Measurements from ENCODE around the gene CP. TPM values are rescaled to one million over a fixed set of nuclear protein-coding genes. Genes with fewer than 3 reads are reported as not detected.

CP gene
- total and polyA plus RNA-seq, 9 of the 15 experiments (the other 6 are each of a cell fraction or from before 2014, with no cell fraction given), result 0.30 to 0.75 TPM; not detected in 7

- no peak for TF ChIP-seq ZNF518B (CRISPR knock-in tag; IDR thresholded peaks at IDR 0.05)
- TF ChIP-seq E2F6 (IDR thresholded peaks at IDR 0.05; ENCODE audit: borderline replicate concordance in 1 of 2, extremely low read depth in 1 of 2, insufficient read depth in 1 of 2, insufficient read length in 1 of 2, low read depth in 1 of 2, low read length in 1 of 2, poor library complexity in 1 of 2, severe bottlenecking in 1 of 2), result peak; percentile 79 to 93
- TF ChIP-seq CREB1 (IDR thresholded peaks at IDR 0.05), result peak; percentile 80
- peak; percentile 76 for TF ChIP-seq CREB1 (CRISPR knock-in tag; IDR thresholded peaks at IDR 0.05)
- TF ChIP-seq ZNF134 (CRISPR knock-in tag; conservative IDR thresholded peaks at IDR 0.05), result no peak
- no peak for TF ChIP-seq GTF2A2 (tag; IDR thresholded peaks at IDR 0.05)
- no peak for TF ChIP-seq NR2F6 (CRISPR knock-in tag; IDR thresholded peaks at IDR 0.05)
- peak; percentile 77; the same call in 1 of the 2 replicates for TF ChIP-seq GATAD2B (IDR thresholded peaks at IDR 0.05; ENCODE audit: borderline replicate concordance)
- TF ChIP-seq ATF1 (CRISPR knock-in tag; IDR thresholded peaks at IDR 0.05), result peak; percentile 16; the same call in 1 of the 2 replicates
- TF ChIP-seq ATF1 (tag; IDR thresholded peaks at IDR 0.05), result peak; percentile 96
- TF ChIP-seq JUNB (CRISPR knock-in tag; conservative IDR thresholded peaks at IDR 0.05), result 0 out of 2 replicates have a peak, but pooled peaks have one; percentile 11
- TF ChIP-seq TAF1 (IDR thresholded peaks at IDR 0.05; ENCODE audit: control insufficient read depth, extremely low read depth, insufficient read depth, low read length, severe bottlenecking), result no peak
- no peak for TF ChIP-seq ZNF445 (CRISPR knock-in tag; IDR thresholded peaks at IDR 0.05; ENCODE audit: low read depth)
- TF ChIP-seq PURB (CRISPR knock-in tag; IDR thresholded peaks at IDR 0.05; ENCODE audit: low read depth), result no peak
- TF ChIP-seq ETS1 (conservative IDR thresholded peaks at IDR 0.05; ENCODE audit: control insufficient read depth, low read depth, low read length), result no peak; the same call in none of the 2 replicates
- peak; percentile 97 for TF ChIP-seq ZFP36 (IDR thresholded peaks at IDR 0.05; ENCODE audit: low read depth, low read length, partially characterized antibody)
- no peak for TF ChIP-seq CBX3 (IDR thresholded peaks at IDR 0.05; ENCODE audit: borderline replicate concordance in 1 of 2, low read length in 2 of 2)
- no peak for TF ChIP-seq DPF2 (IDR thresholded peaks at IDR 0.05)
- TF ChIP-seq GTF2B (IDR thresholded peaks at IDR 0.05; ENCODE audit: extremely low read depth, insufficient read length), result no peak
- TF ChIP-seq JUN (IDR thresholded peaks at IDR 0.05; ENCODE audit: borderline replicate concordance, low read depth, low read length), result peak; percentile 41; the same call in 1 of the 2 replicates
- no peak for TF ChIP-seq JUN (CRISPR knock-in tag; IDR thresholded peaks at IDR 0.05; ENCODE audit: borderline replicate concordance)
- no peak for TF ChIP-seq ZKSCAN3 (CRISPR knock-in tag; IDR thresholded peaks at IDR 0.05)
These were observed 92.1 kb downstream of the CP start, which contains the start of gene HPS3 (continued) for GRCh38 chr3:149129326-149130205.
